IMR-90 (cell line): Measurements from ENCODE around the gene KRTAP10-9. TPM values are rescaled to one million over a fixed set of nuclear protein-coding genes. Genes with fewer than 3 reads are reported as not detected.

Experiments
- ATAC-seq: fragments of 200-7000 bp; cut with Tn5 transposase; 2 replicates; pipeline ENCODE4 v1.9.1; 2020; ENCODE audit warnings: low read depth, mild to moderate bottlenecking, moderate library complexity
- BruUV-seq: library from RNA; stranded (reverse); fragments of 400-500 nt; replicated peaks from 2 replicates; lab custom pipeline; 2021; lab: Mats Ljungman, UMichigan
- CTCF ChIA-PET: fragments of 300-600 bp; formaldehyde crosslinking; extraction: SDS; loops from one replicate; lab custom pipeline; 2021; ENCODE audit warnings: antibody characterized with exemption; lab: Yijun Ruan, JAX
- POLR2A ChIA-PET: fragments of 300-600 bp; sonication (Branson Sonifier 250); formaldehyde crosslinking; loops from one replicate; lab custom pipeline; 2022; ENCODE audit warnings: antibody characterized with exemption; ENCODE audit not compliant: unreplicated experiment; lab: Charles Lee
- DNase-seq: peaks from one replicate; pipeline ENCODE4 v3.0.0; 2013
- H2AFZ ChIP-seq: replicated peaks from 2 replicates; pipeline ENCODE3; 2013; ENCODE audit warnings: low read length, mild to moderate bottlenecking; ENCODE audit not compliant: poor library complexity
- H2AK5ac ChIP-seq: 2 replicates; pipeline ENCODE4 v1.6.1; 2013; ENCODE audit warnings: low read depth, low read length, inconsistent platforms
- H2AK9ac ChIP-seq: replicated peaks from 2 replicates; pipeline ENCODE3; 2013; ENCODE audit warnings: mild to moderate bottlenecking, low read depth, low read length, moderate library complexity; ENCODE audit not compliant: poor library complexity
- H2BK120ac ChIP-seq: 2 replicates; pipeline ENCODE4 v1.6.1; 2013; ENCODE audit warnings: low read depth, low read length, inconsistent platforms
- H2BK15ac ChIP-seq: 3 replicates; pipeline ENCODE4 v1.6.1; 2013; ENCODE audit warnings: low read depth, low read length, inconsistent platforms
- H2BK20ac ChIP-seq: 2 replicates; pipeline ENCODE4 v1.6.1; 2013; ENCODE audit warnings: low read depth, mild to moderate bottlenecking, inconsistent platforms, low read length, moderate library complexity
- H2BK5ac ChIP-seq: 2 replicates; pipeline ENCODE4 v1.6.1; 2013; ENCODE audit warnings: mild to moderate bottlenecking, low read depth, low read length, inconsistent platforms; ENCODE audit not compliant: poor library complexity, severe bottlenecking
- H3K14ac ChIP-seq: replicated peaks from 2 replicates; pipeline ENCODE4 v1.6.1; 2013; ENCODE audit warnings: low read depth, low read length, inconsistent platforms
- H3K18ac ChIP-seq: 2 replicates; pipeline ENCODE4 v1.6.1; 2013; ENCODE audit warnings: low read depth, low read length, control low read depth
- H3K23ac ChIP-seq: 2 replicates; pipeline ENCODE4 v1.6.1; 2013; ENCODE audit warnings: low read depth, low read length, inconsistent platforms
- H3K27ac ChIP-seq: 2 replicates; pipeline ENCODE4 v1.5.1; 2013; ENCODE audit warnings: mild to moderate bottlenecking, control low read depth, low read length; ENCODE audit not compliant: insufficient read depth
- H3K27me3 ChIP-seq: 2 replicates; pipeline ENCODE4 v1.6.1; 2013; ENCODE audit warnings: low read length; ENCODE audit not compliant: control insufficient read depth, insufficient read depth
- H3K36me3 ChIP-seq: 2 replicates; pipeline ENCODE4 v1.6.1; 2013; ENCODE audit warnings: low read length, mixed read lengths; ENCODE audit not compliant: control insufficient read depth, insufficient read depth
- H3K4ac ChIP-seq: 2 replicates; pipeline ENCODE4 v1.6.1; 2013; ENCODE audit warnings: low read depth, low read length, inconsistent platforms
- H3K4me1 ChIP-seq: 2 replicates; pipeline ENCODE4 v1.6.1; 2013; ENCODE audit warnings: low read length, mixed read lengths; ENCODE audit not compliant: control insufficient read depth, insufficient read depth
- H3K4me2 ChIP-seq: 2 replicates; pipeline ENCODE4 v1.6.1; 2013; ENCODE audit warnings: low read depth, mild to moderate bottlenecking, control low read depth, low read length, moderate library complexity
- H3K4me3 ChIP-seq: 2 replicates; pipeline ENCODE4 v1.5.1; 2013; ENCODE audit warnings: low read depth, mild to moderate bottlenecking, control low read depth, low read length, moderate library complexity; ENCODE audit not compliant: insufficient read depth
- H3K56ac ChIP-seq: 2 replicates; pipeline ENCODE4 v1.6.1; 2013; ENCODE audit warnings: low read length, inconsistent platforms; ENCODE audit not compliant: insufficient read depth; ENCODE audit errors: extremely low read depth
- H3K79me1 ChIP-seq, 2 experiments: 2 replicates each; pipeline ENCODE4 v1.6.1; 2013; ENCODE audit warnings: low read length in 2 of 2, inconsistent platforms in 1 of 2, low read depth in 1 of 2
- H3K9ac ChIP-seq: 2 replicates; pipeline ENCODE4 v1.6.1; 2013; ENCODE audit warnings: low read depth, low read length, control low read depth
- H3K9me1 ChIP-seq: 2 replicates; pipeline ENCODE4 v1.6.1; 2013; ENCODE audit warnings: low read length, inconsistent platforms; ENCODE audit not compliant: insufficient read depth
- H3K9me3 ChIP-seq: 2 replicates; pipeline ENCODE4 v1.6.1; 2013; ENCODE audit warnings: low read length; ENCODE audit not compliant: control insufficient read depth, insufficient read depth
- H4K20me1 ChIP-seq: 2 replicates; pipeline ENCODE4 v1.6.1; 2013; ENCODE audit warnings: low read length, inconsistent platforms; ENCODE audit not compliant: insufficient read depth
- H4K5ac ChIP-seq: 2 replicates; pipeline ENCODE4 v1.6.1; 2013; ENCODE audit warnings: mild to moderate bottlenecking, low read depth, low read length, control low read depth
- H4K8ac ChIP-seq, 2 experiments: 2 replicates each; pipeline ENCODE4 v1.6.1; 2013; ENCODE audit warnings: low read depth in 2 of 2, low read length in 2 of 2, control low read depth in 1 of 2, inconsistent platforms in 1 of 2
- H4K91ac ChIP-seq: 2 replicates; pipeline ENCODE4 v1.6.1; 2013; ENCODE audit warnings: low read depth, low read length, inconsistent platforms; ENCODE audit not compliant: insufficient read depth
- CHD1 ChIP-seq: IDR thresholded peaks from 2 replicates; pipeline ENCODE4 v1.6.1; 2012; ENCODE audit warnings: low read depth, low read length, improper control_type of control experiment
- MAZ ChIP-seq: IDR thresholded peaks from 2 replicates; pipeline ENCODE4 v1.6.1; 2012; ENCODE audit warnings: low read depth, mild to moderate bottlenecking, low read length, improper control_type of control experiment, moderate library complexity, borderline replicate concordance
- NFE2L2 ChIP-seq: fragments of 150-350 bp; IDR thresholded peaks from 2 replicates; pipeline ENCODE4 v1.6.1; 2016; ENCODE audit warnings: low read depth, mild to moderate bottlenecking, low read length
- POLR2A ChIP-seq: IDR thresholded peaks from 2 replicates; pipeline ENCODE4 v1.6.1; 2012; ENCODE audit warnings: mild to moderate bottlenecking, low read depth, low read length
- RAD21 ChIP-seq: IDR thresholded peaks from 2 replicates; pipeline ENCODE4 v1.6.1; 2012; ENCODE audit warnings: low read length, improper control_type of control experiment
- WGBS, 2 experiments: methylation state at CpG; one replicate each; pipeline versions ENCODE4 v1.1.5 to v1.1.7; 2013; ENCODE audit warnings: missing lambda C conversion rate in 2 of 2; ENCODE audit not compliant: insufficient read length in 1 of 2; ENCODE audit errors: extremely low coverage in 2 of 2; 5-methylcytosine and 5-hydroxymethylcytosine counted together
- dilution Hi-C: fragments of 300-500 bp; cut with HindIII; formaldehyde crosslinking; loops from one replicate; pipeline ENCODE4 v1.14.3; 2018; ENCODE audit warnings: low sequenced_read_pairs; ENCODE audit not compliant: unreplicated experiment
- in situ Hi-C: fragments of 300-500 bp; cut with MboI; formaldehyde crosslinking; loops from 3 replicates; pipeline ENCODE4 v1.14.3; 2019; ENCODE audit warnings: low sequenced_read_pairs, inconsistent platforms, mixed read lengths
- intact Hi-C: fragments of 100-400 bp; cut with micrococcal nuclease; formaldehyde crosslinking; loops from 2 replicates; pipeline ENCODE4 v1.10.0; 2022
- polyA plus RNA-seq, 3 experiments: library from polyadenylated mRNA; depleted of rRNA; stranded (reverse); fragments of >200 nt; gene quantifications; 2 replicates each; pipeline ENCODE4 v1.2.3, GENCODE V29; 2012; ENCODE audit warnings: low replicate concordance in 1 of 3
- total RNA-seq: library from RNA; depleted of rRNA; stranded (reverse); fragments of >200 nt; gene quantifications from 2 replicates; pipeline ENCODE4 v1.2.3, GENCODE V29; 2012
- TF ChIP-seq, protein P1 (sequence below): fragments of 150-350 bp; IDR thresholded peaks from 2 replicates; pipeline ENCODE4 v1.6.1; 2017; ENCODE audit warnings: mild to moderate bottlenecking, antibody characterized with exemption, low read length, low read depth

Gene KRTAP10-9
- total and polyA plus RNA-seq, 2 of the 4 experiments (the other 2 are of a cell fraction): not detected

DNA sequence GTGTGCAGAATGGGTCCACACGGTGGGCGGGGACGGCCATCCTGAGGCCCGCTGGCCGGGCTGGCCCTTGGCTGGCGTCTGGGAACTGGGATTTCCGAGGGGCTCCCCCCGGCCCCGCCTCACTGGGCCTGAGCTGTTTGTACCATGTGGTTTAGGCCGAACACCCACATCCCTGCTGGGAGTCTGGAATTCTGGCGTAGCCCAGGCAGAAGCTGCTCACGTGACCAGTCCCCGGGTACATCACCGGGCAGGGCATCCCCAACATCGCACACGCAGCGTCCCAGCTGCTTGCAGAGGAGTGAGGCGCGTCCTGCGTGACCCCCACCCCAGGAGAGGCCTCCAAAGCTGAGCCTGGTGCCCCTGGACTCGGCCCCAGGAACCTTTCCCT lies 24.4 kb upstream of the KRTAP10-9 start:
- Histone ChIP-seq H3K27ac (no peak overlapping the region), H3K14ac (no peak overlapping the region), H4K20me1 (no peaks in the 10 kb centered on the region), H2BK15ac (no peak overlapping the region), H3K9me3 (no peaks in the 10 kb centered on the region), H3K4me2 (no peak overlapping the region), H3K18ac (no peak overlapping the region), H2AK9ac (no peak overlapping the region), H3K4me1 (no peaks in the 10 kb centered on the region), H3K36me3 (no peaks in the 10 kb centered on the region), H2AFZ (no peak overlapping the region), H2BK120ac (no peak overlapping the region), H3K23ac (no peak overlapping the region), H2AK5ac (no peak overlapping the region), H4K91ac (no peak overlapping the region), H4K8ac (no peak overlapping the region), H3K79me1 (no peaks in the 10 kb centered on the region), H3K27me3 (peaks cover 2% of the 10 kb centered on the region), H2BK5ac (no peak overlapping the region), H3K9me1 (no peaks in the 10 kb centered on the region), H2BK20ac (no peak overlapping the region), H3K56ac (no peak overlapping the region), H3K9ac (no peak overlapping the region), H4K5ac (no peak overlapping the region), H3K4ac (no peak overlapping the region), H3K4me3 (no peak overlapping the region)
- no peak for DNase-seq
- TF ChIP-seq CHD1: no peak
- no peak for TF ChIP-seq RAD21
- TF ChIP-seq MAZ: no peak
- no peak for TF ChIP-seq POLR2A
- TF ChIP-seq NFE2L2: no peak
- TF ChIP-seq, protein P1, sequence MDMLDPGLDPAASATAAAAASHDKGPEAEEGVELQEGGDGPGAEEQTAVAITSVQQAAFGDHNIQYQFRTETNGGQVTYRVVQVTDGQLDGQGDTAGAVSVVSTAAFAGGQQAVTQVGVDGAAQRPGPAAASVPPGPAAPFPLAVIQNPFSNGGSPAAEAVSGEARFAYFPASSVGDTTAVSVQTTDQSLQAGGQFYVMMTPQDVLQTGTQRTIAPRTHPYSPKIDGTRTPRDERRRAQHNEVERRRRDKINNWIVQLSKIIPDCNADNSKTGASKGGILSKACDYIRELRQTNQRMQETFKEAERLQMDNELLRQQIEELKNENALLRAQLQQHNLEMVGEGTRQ: no peak
- ChIA-PET POLR2A (no interaction called here), CTCF (no interaction called here)
- no TSS peak for BruUV-seq
- intact Hi-C loops (no loop called here), dilution Hi-C loops (no loop called here), in situ Hi-C loops (no loop called here)
- WGBS, 2 experiments: 46% methylated on average over 10 of the region's 21 CpGs; no CpG with 5 or more reads in 1 of the 2 experiments
- ATAC-seq: no peak
